ENCODE measurements around the gene TXNRD2.

Gene TXNRD2

DNA sequence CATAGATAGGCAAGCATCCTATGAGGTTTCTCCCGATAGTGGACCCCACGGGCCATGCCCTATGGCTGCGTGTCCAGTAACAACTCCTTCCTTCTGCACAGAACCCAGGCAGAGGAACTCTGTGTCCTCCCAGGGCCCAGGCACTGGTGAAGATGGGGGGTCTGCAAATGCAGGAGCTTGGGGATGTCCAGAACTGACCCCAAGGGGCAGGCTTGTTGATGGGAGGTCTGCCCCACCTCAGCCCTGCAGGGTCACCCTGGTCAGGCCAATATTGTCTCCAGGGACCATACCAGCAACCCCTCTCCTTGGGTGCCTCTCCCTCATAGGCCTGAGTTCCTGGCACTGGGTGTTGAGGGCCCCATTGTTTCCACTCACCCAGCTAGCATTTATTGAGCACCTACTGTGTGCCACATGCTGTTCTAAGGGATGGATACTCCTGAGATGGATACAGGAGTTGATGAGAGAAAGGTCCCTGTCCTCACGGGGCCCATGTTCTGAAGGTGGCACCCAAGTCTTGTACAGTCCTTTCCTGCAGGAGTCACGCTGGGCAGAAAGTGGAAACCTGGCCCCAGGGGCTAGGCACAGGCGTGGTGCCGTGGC lies 26.3 kb upstream of the TXNRD2 start:
- DNase-seq (ENCODE audit: low read depth in 2 of 3, low spot score in 2 of 3): no peak

DNA sequence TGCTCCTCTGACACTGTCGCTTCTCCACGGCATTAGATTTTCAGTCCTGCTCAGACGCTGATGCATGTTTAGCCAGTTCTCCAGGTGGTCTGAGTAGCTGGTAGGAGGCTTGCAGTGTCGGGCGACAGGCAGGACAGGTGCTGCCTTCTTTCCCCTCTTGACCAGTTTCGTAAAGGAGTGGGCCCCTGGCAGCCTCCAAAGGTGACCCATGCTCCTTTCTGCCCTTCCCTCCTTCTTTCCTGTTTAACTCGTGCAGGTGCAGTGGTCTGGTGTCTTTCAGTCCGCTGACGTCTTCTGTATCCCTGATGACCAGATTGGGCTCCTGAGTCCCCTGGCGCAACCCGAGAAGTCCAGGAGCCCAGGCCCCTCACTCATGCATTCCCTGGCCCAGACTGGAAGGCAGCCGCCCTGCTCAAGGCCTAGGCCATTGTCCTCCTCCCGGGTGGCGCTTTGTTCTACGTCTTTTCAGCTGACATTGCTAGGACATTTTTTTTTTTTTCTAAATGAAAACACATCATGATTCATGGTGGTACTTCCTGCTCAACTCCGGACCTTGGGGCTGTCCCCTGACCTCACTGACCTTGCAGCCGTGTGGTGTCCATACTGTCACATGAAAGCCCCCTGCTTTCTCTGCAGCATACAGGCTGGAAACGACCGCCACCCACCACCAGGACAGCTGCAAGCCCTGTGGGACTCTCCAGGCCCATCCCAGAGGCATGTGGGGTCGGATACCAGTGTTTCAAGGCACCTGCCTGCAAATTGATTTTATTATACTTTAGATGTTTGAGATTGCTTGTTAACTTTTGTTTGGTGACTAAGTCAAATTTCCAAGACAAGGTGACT lies 25.5 kb upstream of the TXNRD2 start:
- no peak for DNase-seq (ENCODE audit: low read depth in 2 of 3, low spot score in 2 of 3)

DNA sequence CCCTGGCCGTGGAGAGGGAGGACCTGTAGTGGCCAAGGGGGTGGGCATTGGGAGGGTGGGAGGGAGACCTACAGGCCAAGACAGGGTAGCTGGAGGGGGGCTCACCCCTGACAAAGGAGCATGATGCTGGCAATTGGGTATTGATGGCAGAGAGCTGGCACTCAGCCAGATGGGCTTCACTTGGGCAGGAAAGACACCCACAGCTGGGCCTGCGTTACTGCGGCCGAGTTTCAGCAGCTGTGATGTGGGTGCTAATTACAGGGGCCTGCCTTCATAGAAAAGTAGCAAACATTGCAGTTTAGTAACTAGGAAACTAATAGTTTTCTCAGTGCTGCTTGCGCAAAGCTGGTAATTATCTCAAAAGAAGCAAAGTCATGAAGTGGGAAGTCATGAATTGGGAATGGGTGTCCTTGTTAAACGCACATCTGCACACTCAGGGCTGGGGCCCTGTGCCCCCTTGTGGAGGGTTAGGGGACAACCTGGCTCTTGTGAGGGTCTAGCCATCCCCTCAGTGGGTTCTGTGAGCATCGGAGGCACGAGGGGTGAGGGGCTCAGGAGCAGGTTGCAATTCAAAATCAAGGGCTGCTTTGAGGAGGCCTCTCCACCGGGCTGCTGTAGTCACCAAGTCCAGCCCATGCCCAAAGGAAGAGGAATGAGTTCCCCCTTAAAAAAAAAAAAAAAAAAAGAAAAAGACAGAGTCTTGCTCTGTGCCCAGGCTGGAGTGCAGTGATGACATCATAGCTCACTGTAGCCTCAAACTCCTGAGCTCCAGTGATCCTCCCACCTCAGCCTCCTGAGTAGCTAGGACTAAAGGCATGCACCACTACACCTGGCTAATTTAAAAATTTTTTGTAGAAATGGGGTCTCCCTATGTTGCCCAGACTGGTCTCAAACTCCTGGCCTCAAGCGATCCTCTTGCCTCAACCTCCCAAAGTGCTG lies 24.4 kb upstream of the TXNRD2 start:
- no peak for DNase-seq (ENCODE audit: low read depth in 2 of 3, low spot score in 2 of 3)

DNA sequence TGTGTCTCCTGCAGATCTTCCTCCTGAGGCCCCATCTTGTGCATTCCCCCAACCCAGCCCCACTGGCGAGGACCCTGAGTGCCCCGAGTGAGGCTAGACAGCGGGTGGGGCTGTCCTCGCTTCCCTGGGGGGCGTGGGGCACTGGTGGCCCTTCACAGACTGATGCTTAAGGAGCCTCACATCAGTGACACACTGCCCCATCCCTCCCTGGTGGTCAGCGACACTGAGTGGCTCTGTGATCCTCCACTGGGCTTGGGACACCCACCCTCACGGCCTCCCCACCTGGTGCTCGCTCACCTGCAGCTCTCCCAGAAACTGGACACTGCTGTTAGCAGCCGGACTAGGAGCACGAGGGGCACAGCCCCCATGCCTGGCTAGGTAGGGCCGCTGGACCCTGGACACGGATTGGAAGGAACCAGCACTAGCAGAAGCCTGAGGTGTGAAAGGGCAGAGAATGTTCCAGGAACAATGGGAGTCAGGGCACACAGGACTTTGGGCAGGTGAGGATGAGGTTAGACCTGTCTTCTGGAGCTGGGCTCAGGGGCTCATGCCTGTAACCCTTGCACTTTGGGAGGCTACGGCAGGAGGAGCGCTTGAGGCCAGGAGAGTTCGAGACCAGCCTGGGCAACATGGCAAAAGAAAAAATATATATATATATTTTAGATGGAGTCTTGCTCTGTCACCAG lies 23.2 kb upstream of the TXNRD2 start:
- no peak for DNase-seq (ENCODE audit: low read depth in 2 of 3, low spot score in 2 of 3)

DNA sequence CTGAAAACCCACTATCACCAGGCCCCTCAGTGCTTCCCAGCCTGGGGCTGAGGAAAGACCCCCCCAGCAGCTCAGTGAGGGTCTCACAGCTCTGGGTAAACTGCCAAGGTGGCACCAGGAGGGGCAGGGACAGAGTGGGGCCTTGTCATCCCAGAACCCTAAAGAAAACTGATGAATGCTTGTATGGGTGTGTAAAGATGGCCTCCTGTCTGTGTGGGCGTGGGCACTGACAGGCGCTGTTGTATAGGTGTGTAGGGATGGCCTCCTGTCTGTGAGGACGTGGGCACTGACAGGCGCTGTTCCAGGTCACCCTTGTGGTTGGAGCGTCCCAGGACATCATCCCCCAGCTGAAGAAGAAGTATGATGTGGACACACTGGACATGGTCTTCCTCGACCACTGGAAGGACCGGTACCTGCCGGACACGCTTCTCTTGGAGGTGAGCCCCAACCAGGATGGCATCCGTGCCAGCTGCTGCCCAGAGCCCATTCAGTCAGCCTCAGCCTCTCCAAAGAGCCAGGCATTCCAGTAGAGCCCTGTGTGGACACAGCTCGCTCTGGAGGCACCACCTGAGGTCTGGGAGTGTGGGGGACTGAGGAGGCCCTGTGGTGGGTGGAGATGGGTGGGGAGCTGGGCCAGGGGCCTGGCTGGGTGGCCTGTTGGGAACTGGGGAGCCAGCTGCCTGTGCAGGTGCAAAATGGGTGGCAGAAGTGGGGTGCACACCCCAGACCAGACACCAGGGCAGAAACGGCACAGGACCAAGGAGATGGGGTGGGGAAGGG lies 22.4 kb upstream of the TXNRD2 start:
- DNase-seq (ENCODE audit: low read depth in 2 of 3, low spot score in 2 of 3): no peak

DNA sequence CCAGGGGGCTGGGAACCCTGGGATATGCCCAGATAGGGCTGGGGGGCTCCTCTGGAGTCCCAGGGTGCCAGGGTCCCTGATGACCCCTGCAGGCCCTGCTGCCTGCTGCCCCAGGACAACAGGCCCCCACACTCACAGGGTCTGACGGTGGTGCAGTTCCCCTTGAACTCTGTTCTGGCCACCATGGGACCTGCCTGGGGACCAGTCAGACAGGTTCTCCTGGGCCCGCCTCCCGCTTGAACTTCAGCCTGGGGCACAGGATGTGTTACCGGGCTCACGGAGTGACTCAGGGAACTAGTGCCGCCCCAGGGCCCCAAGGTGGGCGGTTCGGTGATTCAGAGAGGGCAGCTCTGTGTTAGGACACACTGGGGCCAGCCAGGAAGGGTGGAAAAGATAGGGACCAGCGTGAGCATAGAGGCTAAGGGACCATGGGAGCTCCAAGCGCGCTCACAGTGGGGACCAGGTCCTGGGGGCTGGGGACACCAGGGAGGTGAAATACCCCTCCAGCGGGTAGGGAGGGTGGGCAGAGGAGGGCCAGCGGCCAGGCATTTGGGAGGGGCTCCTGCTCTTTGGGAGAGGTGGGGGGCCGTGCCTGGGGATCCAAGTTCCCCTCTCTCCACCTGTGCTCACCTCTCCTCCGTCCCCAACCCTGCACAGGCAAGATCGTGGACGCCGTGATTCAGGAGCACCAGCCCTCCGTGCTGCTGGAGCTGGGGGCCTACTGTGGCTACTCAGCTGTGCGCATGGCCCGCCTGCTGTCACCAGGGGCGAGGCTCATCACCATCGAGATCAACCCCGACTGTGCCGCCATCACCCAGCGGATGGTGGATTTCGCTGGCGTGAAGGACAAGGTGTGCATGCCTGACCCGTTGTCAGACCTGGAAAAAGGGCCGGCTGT lies 21.5 kb upstream of the TXNRD2 start:
- no peak for DNase-seq (ENCODE audit: low read depth in 2 of 3, low spot score in 2 of 3)

DNA sequence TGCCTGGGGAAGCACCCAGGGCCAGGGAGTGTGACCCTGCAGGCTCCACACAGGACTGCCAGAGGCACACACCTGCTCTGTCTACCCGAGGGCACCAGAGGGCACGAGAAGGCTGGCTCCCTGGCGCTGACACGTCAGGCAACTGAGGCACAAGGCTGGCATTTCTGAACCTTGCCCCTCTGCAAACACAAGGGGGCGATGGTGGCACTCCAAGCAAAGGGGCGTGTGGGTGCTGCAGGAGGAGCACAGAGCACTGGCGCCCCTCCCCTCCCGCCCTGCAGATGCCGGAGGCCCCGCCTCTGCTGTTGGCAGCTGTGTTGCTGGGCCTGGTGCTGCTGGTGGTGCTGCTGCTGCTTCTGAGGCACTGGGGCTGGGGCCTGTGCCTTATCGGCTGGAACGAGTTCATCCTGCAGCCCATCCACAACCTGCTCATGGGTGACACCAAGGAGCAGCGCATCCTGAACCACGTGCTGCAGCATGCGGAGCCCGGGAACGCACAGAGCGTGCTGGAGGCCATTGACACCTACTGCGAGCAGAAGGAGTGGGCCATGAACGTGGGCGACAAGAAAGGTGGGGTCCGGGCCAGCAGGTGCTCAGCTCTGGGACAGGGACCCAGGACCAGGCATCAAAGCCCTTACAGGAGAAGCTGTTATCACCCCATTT lies 20.8 kb upstream of the TXNRD2 start:
- peak in 2 of 3 experiments; percentile 41 to 48 for DNase-seq (ENCODE audit: low read depth in 2 of 3, low spot score in 2 of 3)

DNA sequence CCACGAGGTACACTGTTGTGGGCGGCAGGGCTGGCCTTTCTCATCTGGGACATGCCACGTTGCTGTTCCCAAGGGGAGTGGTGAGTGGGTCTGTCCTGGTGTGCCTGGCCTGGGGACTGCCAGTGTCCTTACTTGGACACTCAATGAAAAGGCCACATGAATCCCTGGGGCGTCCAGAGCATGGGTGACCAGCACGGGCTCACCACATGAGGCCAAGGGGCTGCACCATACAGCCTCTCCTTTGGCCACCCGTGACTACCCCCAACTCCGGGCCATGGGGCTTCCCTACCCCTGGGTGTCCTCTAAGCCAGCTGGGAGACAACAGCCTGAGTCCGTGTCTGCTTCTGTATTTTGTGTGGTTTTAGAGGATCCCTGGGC lies 20.2 kb upstream of the TXNRD2 start:
- no peak for DNase-seq (ENCODE audit: low read depth in 2 of 3, low spot score in 2 of 3)

DNA sequence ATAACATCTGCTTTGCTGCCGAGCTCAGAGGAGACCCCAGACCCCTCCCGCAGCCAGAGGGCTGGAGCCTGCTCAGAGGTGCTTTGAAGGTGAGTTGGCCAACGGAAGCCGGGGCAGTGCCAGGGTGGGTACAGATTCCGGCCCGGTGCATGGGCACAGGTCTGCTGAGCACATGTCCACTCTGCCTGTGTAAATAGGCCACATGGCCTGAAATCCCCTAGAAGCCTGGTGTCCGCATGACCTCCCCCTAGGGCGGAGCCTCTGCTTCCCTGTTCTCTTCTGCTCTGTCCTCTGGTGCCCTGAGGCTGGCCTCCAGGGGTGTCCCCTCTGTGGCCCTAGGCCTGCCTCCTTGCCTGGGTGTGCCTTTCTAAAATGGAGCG lies 19.6 kb upstream of the TXNRD2 start:
- no peak for DNase-seq (ENCODE audit: low read depth in 2 of 3, low spot score in 2 of 3)

DNA sequence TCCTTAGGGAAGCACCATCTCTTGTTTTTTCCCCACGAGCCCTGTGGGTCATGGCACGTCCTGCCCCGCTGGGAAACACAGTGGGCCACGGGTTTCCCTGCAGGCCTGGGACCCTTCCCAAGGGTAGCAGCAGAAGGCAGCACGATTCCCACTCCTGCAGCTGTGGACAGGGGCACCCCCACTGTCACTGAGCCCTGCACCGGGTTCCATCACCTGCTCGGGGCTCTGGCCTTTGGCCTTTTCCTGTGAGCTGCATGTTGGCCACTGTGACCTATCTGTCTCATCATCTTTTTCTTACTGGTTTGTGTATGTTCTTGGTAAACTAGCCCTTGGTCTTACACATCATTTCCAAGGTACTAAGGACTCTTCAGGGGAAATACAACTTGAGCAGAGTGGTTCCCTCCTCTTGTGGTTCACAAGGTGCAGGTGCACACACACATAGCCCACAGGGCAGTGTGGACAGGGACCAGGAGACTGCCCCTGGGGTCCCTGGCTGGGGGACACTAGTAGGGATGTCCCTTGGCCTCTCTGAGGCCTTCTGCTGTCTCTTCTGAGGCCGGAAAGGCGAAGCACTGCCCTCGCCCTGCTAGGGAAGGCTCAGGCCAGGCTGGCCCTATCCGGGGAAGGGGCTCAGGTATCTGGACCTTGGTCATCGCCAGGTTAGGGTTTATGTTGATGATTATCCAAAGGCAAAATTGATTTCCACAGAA lies 19.0 kb upstream of the TXNRD2 start:
- no peak for DNase-seq (ENCODE audit: low read depth in 2 of 3, low spot score in 2 of 3)

DNA sequence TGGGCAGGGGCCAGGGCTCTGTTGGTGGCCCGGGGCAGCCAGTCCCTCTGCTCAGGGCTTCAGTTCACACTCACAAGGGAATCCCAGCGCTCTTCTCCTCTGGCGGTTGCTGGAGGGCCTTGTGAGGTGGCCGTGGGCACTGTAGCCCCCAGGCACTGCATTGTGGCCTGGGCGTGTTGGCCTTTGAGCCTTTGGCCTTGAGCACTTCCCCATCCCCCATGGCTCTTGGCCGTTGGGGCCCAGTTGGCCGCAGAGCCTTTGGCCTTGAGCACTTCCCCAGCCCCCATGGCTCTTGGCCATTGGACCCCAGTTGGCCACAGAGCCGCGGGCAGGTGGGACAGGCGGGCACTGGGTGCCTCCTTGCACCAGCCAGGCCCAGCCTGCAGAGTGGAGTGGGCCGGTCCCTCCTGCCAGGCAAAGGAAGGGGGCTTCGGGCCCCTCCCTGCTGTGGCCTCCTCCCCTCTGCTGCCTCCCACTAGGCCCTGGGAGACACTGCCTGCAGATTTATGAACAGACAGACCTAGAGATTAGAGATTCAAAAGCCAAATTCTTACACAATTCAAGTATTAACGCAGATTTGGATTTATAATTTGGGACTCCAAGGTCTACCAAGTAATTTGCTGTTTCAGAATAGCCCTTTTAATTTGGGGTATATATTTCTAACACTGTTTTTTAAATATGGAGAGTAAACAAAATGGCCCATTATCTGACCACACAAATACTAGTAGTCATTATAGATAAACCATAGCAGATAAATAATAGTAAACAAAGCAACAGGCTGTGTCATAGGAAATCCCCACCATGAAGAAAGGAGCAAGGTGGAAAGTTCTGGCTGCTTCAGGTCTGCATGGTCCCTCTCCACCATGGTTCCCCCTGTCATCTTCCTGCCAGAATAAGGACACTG lies 18.2 kb upstream of the TXNRD2 start:
- no peak for DNase-seq (ENCODE audit: low read depth in 2 of 3, low spot score in 2 of 3)

DNA sequence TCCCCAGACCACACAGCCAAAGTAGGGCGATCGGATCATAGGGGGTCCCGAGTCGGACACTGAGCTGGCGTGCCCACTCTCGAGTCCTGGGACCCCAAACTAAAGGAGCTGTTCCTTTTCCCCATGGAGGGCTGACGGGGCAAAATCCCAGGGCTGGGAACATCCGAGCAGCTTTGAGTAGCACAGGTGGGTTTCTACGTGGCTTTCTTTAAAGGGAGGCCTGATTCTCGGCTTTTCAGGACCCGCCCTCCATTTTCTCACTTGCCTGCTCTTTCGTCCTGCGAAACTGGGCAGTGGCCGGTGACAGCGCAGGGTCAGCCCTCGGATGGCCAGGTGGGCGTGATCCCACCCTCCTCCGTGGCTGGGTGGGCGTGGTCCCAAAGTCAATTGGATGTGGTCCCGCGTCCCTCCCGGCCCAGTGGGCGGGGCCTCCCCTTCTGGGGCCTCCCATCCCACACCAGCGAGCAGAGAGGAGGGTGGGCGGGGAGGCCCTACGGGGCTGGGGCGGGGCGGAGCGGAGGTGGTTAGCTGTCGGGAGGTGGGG lies 17.5 kb upstream of the TXNRD2 start:
- no peak for DNase-seq (ENCODE audit: low read depth in 2 of 3, low spot score in 2 of 3)

DNA sequence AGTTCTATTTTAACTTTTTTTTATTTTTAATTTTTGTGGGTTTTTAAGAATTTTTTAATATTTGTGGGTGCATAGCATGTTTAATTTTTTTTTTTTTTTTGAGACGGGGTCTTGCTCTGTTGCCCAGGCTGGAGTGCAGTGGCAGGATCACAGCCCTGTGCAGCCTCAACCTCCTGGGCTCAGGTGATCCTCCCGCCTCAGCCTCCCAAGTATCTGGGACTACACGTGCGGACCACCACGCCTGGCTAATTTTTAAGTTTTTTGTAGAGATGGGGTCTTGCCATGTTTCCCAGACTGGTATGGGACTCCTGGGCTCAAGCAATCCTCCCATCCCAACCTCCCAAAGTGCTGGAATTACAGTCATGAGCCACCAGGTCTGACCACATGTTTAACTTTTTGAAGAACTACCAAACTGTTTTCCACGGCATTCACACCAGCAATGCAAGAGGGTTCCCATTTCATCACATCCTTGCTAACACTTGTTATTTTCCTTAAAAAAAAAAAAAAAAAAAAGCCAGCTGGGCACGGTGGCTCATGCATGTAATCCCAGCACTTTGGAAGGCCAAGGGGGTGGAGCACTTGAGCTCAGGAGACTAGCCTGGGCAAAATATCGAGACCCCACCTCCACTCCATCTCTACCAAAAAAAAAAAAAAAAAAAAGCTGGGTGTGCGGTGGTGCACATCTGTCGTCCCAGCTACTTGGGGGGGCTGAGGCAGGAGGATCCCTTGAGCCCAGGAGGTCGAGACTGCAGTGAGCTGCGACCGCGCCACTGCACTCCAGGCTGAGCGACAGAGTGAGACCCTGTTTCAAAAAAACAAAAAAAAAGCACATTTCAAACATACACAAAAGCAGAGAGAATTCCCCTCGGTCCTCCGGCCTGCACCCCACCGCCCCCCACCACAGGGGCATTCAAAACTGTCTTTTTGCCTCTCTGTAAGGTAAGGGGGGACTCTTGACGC lies 16.7 kb upstream of the TXNRD2 start:
- DNase-seq (ENCODE audit: low read depth in 2 of 3, low spot score in 2 of 3): no peak

DNA sequence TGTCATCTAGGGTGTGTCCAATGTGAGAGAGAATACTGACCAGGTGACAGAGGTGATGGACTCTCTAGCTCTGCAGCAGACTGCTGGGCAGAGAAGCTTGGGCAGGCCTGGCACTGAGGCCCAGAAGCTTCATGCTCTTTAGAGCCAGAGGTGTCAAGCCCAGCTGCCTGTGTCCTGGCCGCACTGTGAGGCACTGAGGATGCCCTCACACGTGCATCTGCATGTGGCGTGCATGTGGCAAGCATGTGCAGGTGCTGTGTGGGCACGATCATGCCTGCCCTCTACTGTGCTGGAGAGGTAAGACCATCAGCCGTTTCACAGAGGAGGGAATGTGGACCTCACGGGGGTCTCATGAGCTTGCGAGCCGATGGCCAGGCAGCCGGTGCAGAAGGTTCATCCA lies 15.8 kb upstream of the TXNRD2 start:
- no peak for DNase-seq (ENCODE audit: low read depth in 2 of 3, low spot score in 2 of 3)

DNA sequence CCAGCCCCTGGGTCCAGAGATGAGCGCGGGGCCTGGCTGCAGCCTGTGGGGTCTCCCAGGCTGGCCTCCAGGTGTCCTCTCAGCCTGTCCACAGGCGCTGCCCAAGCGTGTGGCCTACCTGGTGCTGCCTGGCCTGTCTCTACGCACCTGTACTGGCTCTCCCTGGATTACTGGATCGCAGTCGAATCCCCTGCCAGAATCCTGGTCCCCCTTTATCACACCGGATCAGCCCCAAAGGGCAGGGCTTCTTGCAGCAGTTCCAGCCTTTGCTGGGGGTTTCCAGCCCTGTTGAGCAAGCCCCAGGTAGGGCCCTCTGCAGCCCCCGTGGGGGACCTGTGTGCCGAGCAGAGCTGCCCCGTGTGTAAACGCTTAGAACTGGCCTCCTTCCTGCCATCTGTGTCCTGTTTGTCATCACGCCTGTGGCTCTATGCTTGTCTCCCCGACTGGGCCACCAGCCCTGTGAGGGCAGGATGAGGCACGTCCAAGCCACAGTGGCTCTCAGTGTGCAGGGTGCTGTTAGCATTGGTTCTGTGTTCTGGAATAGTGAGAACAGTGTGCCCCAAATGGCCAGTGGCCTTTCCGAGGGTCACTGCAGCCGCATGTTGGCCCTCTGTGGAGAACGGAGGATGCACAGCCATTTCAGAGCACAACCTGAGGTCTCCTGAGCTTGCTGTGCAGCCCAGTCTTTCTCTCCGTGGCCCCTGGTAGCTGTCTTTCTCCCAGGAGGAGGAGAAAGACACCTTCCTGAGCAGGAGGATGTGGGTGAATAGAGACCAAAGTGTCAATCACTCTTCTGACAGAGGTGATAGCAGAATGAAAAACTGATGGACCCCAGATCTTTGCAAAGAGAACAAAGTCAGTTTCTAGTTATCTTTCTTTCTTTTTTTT lies 13.9 kb upstream of the TXNRD2 start:
- DNase-seq (ENCODE audit: low read depth in 2 of 3, low spot score in 2 of 3): no peak
